Activated B cell treated with CpG ODN at 0.5 μM for 24 hours (primary cell): Measurements from ENCODE around the gene NPL. TPM values are rescaled to one million over a fixed set of nuclear protein-coding genes. Genes with fewer than 3 reads are reported as not detected.

ENCODE experiments used
- ATAC-seq: fragments of 200-7000 bp; cut with Tn5 transposase; one replicate; pipeline ENCODE4 v1.10.0; 2021; ENCODE audit warnings: low read depth, mild to moderate bottlenecking, moderate library complexity
- CTCF ChIA-PET: fragments of 350-600 bp; sonication (Branson Sonifier 250); formaldehyde crosslinking; loops from one replicate; lab custom pipeline; 2021; ENCODE audit warnings: antibody characterized with exemption; lab: Charles Lee
- POLR2A ChIA-PET: fragments of 350-600 bp; sonication (Branson Sonifier 250); formaldehyde crosslinking; loops from one replicate; lab custom pipeline; 2021; ENCODE audit warnings: antibody characterized with exemption; lab: Charles Lee
- DNase-seq: peaks from one replicate; pipeline ENCODE4 v3.0.0; 2022
- H3K27ac Mint-ChIP-seq: one replicate; pipeline ENCODE4 v1.8.0; 2020; ENCODE audit warnings: mixed read lengths
- H3K27me3 Mint-ChIP-seq: one replicate; pipeline ENCODE4 v1.8.0; 2021; ENCODE audit warnings: mixed read lengths
- H3K36me3 Mint-ChIP-seq: one replicate; pipeline ENCODE4 v1.8.0; 2021; ENCODE audit warnings: low read depth, mixed read lengths
- H3K4me1 Mint-ChIP-seq: one replicate; pipeline ENCODE4 v1.8.0; 2021; ENCODE audit warnings: mixed read lengths
- H3K4me3 Mint-ChIP-seq: one replicate; pipeline ENCODE4 v1.8.0; 2020; ENCODE audit warnings: mild to moderate bottlenecking, mixed read lengths
- H3K9me3 Mint-ChIP-seq: one replicate; pipeline ENCODE4 v1.8.0; 2020; ENCODE audit warnings: mixed read lengths
- CTCF ChIP-seq: fragments of 200-600 bp; IDR thresholded peaks from one replicate; pipeline ENCODE4 v1.8.0; 2022; ENCODE audit warnings: antibody characterized with exemption, mild to moderate bottlenecking
- intact Hi-C: fragments of 100-400 bp; cut with micrococcal nuclease; formaldehyde crosslinking; loops from one replicate; pipeline ENCODE4 v1.15.1; 2024
- total RNA-seq: library from RNA; stranded (reverse); gene quantifications from 2 replicates; pipeline ENCODE4 v1.2.3, GENCODE V29; 2022

NPL gene
- total RNA-seq, 1 donor from 2014 or later: 2.9 TPM

GRCh38 chr1:182754087-182754486 lies 35.5 kb upstream of the NPL start:
- Mint-ChIP-seq H3K27me3 (no peaks in the 10 kb centered on the region), H3K36me3 (no peaks in the 10 kb centered on the region), H3K27ac (no peak overlapping the region), H3K4me3 (no peak overlapping the region), H3K9me3 (no peaks in the 10 kb centered on the region), H3K4me1 (no peaks in the 10 kb centered on the region)
- intact Hi-C loops: no loop called here
- ATAC-seq (no peak), DNase-seq (no peak)
- CTCF ChIA-PET: interaction anchor here (1.5 kb wide), 1 partner anchor 28 kb away, joined by 3 read pairs; no protein-coding TSS in a partner anchor
- POLR2A ChIA-PET: no interaction called here
- no peak for TF ChIP-seq CTCF

- POLR2A ChIA-PET: no interaction called here
- intact Hi-C loops: no loop called here
- Mint-ChIP-seq H3K9me3 (no peaks in the 10 kb centered on the region), H3K27ac (no peak overlapping the region), H3K36me3 (no peaks in the 10 kb centered on the region), H3K27me3 (no peaks in the 10 kb centered on the region), H3K4me3 (no peak overlapping the region), H3K4me1 (no peaks in the 10 kb centered on the region)
- DNase-seq (no peak), ATAC-seq (no peak)
- CTCF ChIA-PET: interaction anchor here (1.5 kb wide), 1 partner anchor 28 kb away, joined by 3 read pairs; no protein-coding TSS in a partner anchor
- no peak for TF ChIP-seq CTCF
Measured at GRCh38 chr1:182754543-182755314, 34.8 kb upstream of the NPL start.

- ATAC-seq: no peak
- no peaks in the 10 kb centered on the region for H3K36me3 Mint-ChIP-seq
Measured at GRCh38 chr1:182755632-182756031, 33.9 kb upstream of the NPL start.

GRCh38 chr1:182756423-182756822 lies 33.1 kb upstream of the NPL start:
- Mint-ChIP-seq H3K36me3 (no peaks in the 10 kb centered on the region), H3K4me3 (no peak overlapping the region), H3K27ac (no peak overlapping the region), H3K27me3 (no peaks in the 10 kb centered on the region), H3K9me3 (peaks cover 2% of the 10 kb centered on the region), H3K4me1 (peaks cover 10% of the 10 kb centered on the region)
- ChIA-PET POLR2A (no interaction called here), CTCF (no interaction called here)
- ATAC-seq (no peak), DNase-seq (no peak)
- intact Hi-C loops: no loop called here
- TF ChIP-seq CTCF: no peak

More at GRCh38 chr1:182755632-182756031, 33.9 kb upstream of the NPL start:
- intact Hi-C loops: no loop called here
- CTCF ChIA-PET: no interaction called here
- Mint-ChIP-seq H3K4me3 (no peak overlapping the region), H3K4me1 (peaks cover 3% of the 10 kb centered on the region), H3K27ac (no peak overlapping the region), H3K9me3 (no peaks in the 10 kb centered on the region), H3K27me3 (no peaks in the 10 kb centered on the region)
- no peak for DNase-seq
- no peak for TF ChIP-seq CTCF
- POLR2A ChIA-PET: no interaction called here
